GM19023 (cell line): Measurements from ENCODE around the gene CACNA2D1.
"Not testable (repeated sequence)": the region's sequence is repeated elsewhere in the genome, so short reads cannot be mapped to it uniquely, and the experiment has no call there.

Experiments used
- ATAC-seq: cut with Tn5 transposase; IDR thresholded peaks from one replicate; pipeline ENCODE4 v1.9.1; 2021; ENCODE audit warnings: mild to moderate bottlenecking, moderate library complexity; ENCODE audit not compliant: unreplicated experiment

Gene CACNA2D1

DNA sequence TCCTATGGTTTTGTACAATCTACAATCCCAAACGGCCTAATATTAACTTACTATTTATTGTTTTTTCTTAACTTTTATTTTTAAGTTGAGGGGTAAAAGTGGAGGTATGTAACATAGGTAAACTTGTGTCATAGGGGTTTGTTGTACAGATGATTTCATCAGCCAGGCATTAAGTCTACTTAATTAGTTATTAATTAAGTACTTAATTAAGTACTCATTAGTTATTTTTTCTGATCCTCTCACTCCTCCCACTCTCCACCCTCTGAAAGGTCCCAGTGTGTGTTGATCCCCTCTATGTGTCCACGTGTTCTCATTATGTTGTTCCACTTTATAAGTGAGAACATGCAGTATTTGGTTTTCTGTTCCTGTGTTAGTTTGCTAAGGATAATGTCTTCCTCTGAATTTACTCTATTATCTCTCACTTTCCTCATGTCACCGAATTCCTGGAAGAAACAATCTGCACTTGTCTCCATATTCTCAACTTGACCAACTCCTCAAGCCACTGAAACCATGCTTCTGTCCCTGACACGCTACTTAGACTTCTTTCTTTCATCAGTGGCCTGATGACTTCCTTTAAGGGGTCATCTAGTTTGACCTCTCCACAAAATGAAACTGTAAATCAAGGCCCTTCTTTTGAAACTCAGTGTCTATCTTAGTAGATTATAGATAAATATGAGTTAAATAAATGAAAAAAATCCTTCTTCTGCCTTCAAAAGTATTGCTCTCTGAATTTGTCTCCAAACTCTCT lies 9.1 kb downstream of the CACNA2D1 start:
- ATAC-seq, result no peak

DNA sequence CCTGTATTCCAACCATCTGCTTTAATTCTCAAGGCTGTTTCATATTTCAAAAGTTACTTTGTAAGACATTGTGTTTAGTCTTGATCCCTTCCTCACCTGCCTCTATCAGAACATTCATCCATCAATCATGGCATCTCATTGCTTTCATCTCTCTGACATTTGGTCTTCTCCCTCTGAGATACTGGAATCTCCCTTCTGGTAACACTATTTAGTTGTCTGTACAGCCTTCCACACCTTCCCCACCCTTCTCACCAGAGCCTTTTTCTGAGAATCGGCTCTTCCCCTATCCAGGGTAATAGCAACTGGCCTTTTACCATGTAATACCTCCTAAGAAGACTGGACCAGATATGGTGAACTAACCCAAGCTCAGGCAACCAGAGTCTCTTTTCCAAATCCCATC lies 10.1 kb downstream of the CACNA2D1 start:
- ATAC-seq, result no peak

DNA sequence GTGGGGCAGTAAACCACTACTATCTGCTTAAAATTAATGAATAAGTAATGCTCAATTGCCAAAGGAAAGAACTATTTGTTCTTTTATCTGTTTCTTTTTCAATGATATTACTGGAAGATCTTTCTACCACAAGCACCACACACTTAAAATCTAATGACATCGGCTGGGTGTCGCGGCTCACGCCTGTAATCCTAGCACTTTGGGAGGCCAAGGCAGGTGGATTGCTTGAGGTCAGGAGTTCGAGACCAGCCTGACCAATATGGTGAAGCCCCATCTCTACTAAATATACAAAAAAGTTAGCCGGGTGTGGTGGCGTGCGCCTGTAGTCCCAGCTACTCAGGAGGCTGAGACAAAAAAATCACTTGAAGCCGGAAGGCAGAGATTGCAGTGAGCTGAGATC lies 10.8 kb downstream of the CACNA2D1 start:
- ATAC-seq, result not testable (repeated sequence)

DNA sequence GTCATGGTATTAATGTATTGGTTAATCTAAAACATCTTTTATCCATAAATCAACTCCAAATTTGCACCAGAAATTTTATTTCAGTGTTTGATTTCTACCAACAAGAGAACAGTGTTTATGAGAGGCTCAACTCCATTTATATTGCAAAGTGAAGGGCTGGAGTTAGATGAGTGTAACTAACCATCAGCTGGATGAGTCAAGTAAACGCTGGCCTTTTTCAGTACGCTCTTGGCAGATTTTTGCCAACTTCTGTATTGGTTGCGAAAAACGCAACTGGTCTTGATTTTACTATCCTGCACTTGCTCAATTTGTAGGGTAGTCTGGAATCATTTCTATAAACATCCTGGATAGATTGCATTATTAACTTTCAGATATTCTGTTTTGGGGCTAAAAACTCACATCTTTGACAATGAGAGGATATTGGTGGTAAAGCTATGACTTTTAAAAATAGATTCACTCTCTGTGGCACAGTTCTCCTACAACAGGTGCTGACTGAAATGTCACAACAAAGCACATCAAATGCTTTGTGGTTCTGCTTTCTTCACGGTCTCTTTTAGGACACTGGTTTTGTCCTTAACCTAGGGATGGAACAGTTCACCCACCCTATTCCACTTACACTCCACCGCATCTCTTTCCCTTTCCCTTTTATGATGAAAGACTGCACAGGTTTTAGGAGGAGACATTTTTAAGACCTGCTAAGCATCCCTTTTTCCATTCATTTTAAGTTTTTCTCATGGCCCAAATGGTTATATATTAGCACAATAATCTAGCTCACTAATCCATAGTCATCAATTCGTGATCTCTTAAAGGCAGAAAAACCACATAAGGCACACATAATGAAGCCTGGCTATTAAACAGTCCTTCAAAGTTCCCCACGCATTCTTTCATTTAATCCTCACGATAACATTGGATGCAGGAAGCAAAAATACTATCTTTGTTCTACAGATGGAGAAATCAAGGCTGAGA lies 12.8 kb downstream of the CACNA2D1 start:
- no peak for ATAC-seq

DNA sequence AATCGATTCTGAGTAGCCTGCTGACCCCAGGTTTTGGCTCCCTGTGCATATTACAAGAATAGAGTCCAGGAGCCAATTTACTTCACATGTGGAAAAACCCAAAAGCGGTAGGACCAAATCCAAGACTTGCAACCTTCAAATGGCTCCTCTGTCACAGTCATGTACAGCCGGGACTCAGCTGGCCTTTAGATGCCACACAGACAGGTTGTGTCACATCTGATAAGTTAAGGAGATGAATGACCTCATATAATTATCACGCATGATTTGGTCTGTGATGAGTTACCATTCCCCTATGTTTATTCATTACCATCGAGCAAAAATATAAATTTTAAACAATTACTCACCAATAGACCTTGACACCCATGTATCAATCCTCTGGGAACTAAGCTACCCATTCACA lies 14.2 kb downstream of the CACNA2D1 start:
- ATAC-seq, result no peak

DNA sequence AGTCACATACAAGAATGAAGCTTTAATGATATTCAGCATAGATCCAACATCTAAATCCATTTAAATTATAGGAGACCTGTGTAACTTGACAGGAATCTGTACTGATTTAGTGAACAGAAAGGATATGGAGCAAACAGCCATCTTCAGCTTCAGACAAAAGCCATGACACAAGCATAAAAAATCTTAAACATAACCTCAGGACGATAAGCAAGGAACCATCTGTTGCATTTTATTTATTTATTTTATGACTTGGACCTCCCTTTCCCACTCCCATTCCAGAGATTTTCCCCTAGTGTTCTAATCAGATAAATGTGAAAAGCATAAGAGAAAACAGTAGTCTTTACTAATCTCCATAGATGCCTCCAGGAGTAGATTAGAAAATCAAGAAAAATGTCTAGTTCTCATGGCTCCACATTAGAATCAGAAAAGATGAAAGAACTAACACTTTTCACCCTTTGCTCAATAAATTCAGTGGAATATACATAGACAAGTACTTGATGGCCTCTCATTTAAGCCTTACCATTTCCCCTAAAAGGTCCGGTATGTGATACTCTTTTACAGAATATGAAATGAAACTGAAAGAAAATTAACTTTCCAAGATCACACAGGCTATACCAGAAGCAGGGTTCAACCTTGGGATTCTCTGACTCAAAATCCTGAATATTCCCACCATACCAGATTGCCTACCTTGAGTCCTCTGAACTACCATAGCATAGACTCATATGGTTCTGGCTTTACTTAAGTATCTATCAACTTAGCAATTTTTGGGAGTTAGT lies 15.2 kb downstream of the CACNA2D1 start:
- ATAC-seq, result no peak

DNA sequence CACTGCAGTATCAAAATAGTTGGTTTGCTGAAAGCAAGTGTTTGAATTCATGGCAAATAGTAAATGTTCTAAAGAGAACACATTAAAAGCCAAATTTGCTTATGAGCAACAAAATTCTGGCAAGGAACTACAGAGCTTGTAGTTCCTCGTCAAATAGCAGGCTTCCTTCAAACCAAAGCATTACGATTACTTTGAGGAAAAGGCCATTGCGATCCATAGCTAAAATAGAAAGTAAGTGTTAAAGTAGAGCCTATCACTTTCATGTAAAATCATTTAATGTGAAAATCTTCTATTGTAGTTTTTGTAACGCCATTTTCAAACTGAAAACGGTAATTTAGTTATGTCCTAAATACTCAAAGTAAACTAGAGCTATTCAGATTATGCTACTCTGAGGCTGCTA lies 20.1 kb downstream of the CACNA2D1 start:
- no peak for ATAC-seq

DNA sequence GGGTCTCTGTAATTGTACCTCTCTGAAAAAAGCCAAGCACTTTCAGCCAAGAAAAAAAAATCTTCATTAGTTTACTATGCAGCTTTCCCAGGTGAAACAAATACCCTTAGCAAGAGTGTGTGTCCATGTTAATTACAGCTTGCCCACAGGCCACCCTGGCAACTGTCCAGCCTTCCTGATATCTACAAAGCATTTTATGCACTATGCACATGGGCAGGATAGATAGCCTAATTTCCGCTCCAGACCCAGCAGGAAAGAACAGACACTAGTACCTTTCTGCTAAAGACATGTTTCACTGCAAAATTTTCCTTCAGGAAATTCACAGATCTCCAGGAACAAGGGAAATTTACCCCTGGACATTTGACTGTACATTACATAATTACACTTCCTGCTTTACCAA lies 24.4 kb downstream of the CACNA2D1 start:
- no peak for ATAC-seq

DNA sequence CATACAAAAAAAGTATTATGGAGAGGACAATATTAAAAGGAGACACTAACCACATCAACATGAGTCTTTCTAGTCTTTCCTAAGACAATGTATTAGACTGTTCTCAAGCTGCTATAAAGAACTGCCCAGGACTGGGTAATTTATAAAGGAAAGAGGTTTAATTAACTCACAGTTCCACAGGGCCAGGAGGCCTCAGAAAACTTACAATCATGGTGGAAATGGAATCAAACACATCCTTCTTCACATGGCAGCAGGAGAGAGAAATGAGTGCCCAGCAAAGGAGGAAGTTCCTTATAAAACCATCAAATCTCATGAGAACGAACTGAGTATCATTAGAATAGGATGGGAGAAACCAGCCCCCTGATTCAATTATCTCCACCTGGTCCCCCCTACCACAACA lies 25.7 kb downstream of the CACNA2D1 start:
- no peak for ATAC-seq

DNA sequence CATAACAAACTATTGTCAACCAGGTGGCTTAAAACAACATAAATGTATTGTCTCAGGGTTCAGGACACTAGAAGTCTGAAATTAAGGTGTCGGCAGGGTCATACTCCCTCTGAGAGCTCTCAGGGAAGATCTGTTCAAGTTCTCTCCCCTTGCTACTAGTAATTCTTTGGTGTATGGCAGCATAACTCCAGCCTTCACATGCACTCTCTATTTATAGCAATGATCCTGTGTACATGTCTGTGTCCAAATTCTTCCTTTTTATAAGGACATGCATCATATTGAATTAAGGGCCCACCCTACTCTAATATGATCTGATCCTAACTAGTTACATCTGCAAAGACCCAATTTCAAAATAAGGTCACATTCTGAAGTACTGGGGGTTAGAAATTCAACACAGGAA lies 27.2 kb downstream of the CACNA2D1 start:
- no peak for ATAC-seq

DNA sequence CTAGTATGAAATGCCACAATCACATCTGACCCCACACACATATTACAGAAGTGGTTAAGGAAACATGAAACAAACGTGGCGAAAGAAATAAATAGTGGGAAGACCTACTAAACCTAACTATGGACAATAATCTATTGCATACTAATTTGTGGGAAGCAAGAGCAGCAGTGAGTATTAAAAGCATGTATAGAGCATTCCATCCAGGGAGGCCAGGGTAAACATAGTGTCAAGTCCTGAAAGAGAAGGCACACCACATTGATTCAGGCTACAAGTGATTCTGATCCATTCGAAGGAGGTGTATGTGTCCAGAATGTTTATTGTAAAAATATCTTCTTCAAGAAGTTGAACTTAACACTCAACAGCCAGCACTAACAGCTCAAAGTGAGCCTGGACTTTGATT lies 29.2 kb downstream of the CACNA2D1 start:
- ATAC-seq, result no peak

DNA sequence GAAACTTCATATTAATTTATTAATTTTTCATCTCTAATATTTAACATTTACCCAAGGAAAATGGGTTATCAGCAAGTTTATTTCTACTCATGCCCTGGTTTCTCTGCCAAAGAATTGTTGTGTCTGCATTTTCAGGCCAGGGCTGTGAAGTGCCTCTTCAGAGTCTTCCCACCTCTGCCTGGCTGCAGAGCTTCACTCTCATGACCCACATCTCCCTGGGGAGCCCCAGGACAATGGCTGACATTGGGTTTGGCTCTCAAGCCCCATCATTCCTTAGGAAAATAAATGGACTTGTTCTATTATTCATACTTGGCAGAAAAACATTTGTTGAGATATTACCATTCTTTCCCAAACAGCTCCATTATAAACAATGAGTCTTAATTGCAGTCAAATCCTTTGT lies 30.3 kb downstream of the CACNA2D1 start:
- no peak for ATAC-seq

DNA sequence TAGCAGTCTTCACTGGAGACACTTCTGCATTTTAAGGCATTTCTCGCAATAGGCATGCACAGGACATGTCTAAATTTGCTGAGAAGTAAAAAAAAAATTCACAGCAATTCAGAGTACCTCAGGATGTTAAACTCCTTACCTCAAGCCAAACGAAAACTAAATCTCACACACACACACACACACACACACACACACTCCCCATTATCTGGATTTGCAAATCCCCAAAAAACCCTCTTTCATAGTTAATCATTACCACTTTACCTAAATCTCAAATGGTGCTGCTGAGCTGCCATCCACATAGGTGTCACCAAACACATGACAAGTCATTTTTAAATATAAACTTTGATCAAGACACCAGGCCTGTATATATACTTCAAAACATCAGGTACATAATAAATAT lies 31.8 kb downstream of the CACNA2D1 start:
- ATAC-seq, result no peak

DNA sequence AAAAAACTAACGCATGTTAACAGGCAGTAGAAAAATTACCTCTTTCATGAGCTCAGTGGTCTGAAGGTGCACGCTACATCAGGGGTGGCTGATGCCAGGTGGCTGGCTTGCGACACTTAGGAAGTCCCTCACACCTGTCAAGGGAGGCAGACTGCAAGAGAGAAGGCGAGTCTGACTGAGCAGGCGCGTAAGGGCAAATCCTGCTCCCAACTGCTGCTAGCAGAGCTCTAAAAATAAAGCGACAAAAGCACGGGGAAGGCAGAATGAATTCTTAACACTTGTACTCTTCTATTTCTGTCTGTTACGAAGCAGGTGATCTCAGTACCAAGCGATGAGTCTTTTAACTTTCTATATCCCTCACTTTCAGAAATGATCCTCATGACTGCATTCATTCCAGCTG lies 33.1 kb downstream of the CACNA2D1 start:
- no peak for ATAC-seq

DNA sequence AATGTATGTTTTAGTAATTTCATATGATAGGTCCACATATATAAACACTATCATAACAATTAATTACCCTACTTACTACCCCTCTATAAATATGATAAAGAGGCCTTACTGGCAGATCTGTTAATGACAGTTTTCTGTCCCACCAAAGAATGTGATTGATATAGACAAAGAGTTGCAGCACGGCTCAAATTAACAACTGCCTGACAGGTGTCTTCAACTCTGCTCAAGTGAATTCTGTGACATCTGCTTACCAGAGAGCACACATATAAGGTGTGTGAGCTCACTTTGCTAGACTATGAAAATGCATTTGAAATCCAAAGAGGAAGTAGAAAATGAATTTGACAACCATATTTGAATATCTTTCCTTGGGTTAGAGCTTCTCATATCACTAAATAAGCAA lies 36.6 kb downstream of the CACNA2D1 start:
- ATAC-seq, result no peak

DNA sequence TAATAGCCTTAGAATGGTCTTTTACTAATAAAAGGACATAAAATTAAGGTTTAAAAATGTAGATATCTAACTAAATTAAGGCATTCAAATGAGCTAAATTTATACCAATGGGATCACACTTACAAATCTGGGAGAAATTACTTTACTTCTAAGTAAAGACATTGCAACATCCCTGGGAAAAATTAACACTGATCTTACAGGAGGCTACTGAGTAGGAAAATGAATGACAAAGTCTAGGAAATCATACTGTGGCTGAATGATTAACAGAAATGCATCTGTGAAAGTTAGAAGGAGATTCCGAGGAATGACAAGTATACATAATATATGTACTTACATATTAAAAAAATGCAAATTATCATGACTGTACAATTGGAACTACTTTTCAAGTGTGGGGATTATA lies 38.3 kb downstream of the CACNA2D1 start:
- ATAC-seq, result no peak

DNA sequence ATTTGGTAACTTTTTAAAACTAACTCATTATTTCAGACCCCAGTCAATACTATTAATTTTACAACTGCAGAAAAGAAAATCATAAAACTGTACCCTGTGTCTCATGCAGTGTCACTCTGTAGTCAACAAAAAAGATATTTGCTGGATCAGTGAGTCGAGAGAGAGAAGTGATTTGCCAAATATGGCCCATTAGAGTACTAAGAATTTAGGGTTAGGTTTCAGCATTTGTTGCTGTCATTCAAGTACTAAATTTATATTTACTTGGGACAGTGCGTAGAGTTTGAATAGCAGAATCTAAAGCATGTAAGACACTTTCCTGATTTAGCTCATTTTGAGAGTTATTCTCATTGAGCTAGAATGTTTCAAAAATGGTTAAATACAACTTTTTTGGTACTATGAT lies 38.9 kb downstream of the CACNA2D1 start:
- no peak for ATAC-seq

DNA sequence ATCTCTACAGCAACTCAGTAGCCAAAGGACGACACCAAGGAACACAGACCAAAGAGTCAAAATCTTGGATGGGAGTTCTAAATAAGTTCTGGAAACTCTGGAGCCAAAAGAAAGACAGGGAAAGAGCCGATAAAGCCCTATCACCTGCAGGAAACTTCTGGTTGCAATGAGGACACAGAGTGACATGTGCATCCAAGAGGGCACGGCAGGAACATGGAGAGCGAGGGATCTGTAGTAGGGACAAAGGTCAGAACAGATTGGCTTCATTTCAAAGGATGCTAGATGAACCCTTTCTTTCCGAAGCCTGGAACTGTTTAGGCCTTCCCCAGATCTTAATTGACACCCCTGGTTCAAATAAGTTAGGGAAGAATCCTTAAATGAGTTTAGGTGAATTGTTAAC lies 39.5 kb downstream of the CACNA2D1 start:
- no peak for ATAC-seq

DNA sequence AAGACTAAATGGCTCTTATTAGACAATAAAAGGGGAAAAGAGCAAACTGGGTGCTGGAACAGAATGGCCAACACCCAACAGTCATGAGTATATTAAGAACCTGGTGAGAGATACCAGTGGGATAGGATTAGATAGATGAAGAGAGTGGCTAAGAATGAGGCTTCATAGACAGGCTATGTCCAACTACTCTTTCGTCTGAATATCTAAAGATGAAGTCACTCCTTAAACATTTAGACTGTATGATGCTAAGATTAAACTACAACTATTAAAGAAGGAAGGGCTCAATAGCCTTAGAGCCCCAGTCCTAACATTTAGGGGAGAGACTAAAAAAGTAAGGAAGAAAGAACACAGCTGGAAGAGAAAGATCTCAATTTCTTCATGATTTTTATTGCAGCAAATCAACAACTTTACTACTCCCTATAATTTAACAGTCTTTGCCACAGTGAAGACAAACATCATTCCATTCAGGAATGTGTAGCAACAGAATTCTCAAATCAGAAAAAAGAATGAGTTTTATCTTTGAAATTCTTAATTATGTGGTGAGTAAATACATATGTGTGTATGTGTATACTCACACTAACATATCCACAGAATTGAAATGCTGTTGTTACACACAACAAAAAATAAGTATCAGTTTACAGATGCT lies 45.6 kb downstream of the CACNA2D1 start:
- no peak for ATAC-seq

DNA sequence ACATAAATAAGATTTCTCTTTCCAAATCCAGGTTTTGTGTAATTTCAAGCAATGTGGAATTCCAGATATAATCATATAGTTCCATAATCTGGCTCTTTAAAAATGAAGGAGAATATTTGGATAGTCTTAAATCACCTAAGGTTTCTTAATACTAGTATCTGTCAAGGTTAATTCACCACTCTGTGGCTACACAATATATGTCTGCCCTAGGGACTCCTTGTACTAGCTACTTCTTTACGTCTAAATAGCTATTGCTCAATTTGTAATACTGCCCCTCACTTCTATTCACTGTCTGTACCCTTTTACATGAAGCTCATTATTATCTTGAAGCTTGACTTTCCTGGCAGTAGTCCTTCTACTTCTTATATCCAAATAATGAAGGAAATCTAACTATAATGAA lies 47.2 kb downstream of the CACNA2D1 start:
- ATAC-seq, result no peak

DNA sequence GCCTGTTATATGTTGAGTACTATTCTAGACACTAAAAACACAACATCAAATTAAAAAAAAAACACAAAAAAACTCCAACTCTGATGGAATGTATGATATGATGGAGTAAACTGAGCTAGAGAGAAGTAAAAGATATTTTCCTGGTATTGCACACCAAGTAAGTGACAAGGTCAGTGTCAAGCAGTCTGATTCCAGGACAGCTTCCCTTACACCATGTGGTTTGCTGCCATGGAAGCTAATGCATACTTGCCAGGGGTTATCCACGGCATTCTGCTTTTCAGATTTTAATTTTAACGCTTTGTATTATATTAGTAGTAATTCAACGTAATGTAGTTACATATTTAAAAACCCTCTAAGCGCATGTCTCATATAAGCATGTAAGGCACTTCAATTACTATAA lies 48.4 kb downstream of the CACNA2D1 start:
- ATAC-seq, result no peak
